IPS-20b (cell line): Measurements from ENCODE around the gene PUM1.
A peak's percentile ranks its signal among the peaks of the same experiment; 100 is the strongest.

Source experiments
- H3K27ac ChIP-seq: one replicate; pipeline ENCODE4 v1.5.1; 2013; ENCODE audit warnings: low read length
- H3K27me3 ChIP-seq: 2 replicates; pipeline ENCODE4 v1.6.1; 2013; ENCODE audit warnings: mild to moderate bottlenecking, low read length, inconsistent platforms; ENCODE audit not compliant: insufficient read depth
- H3K36me3 ChIP-seq: 2 replicates; pipeline ENCODE4 v1.6.1; 2013; ENCODE audit warnings: low read depth, mild to moderate bottlenecking, inconsistent platforms, low read length, moderate library complexity; ENCODE audit not compliant: insufficient read depth
- H3K4me1 ChIP-seq: 2 replicates; pipeline ENCODE4 v1.6.1; 2013; ENCODE audit warnings: mild to moderate bottlenecking, control low read depth, inconsistent platforms, low read length, moderate library complexity; ENCODE audit not compliant: insufficient read depth
- H3K4me3 ChIP-seq: 2 replicates; pipeline ENCODE4 v1.5.1; 2013; ENCODE audit warnings: mild to moderate bottlenecking, low read length, inconsistent platforms
- H3K9ac ChIP-seq: 2 replicates; pipeline ENCODE4 v1.6.1; 2013; ENCODE audit warnings: low read depth, mild to moderate bottlenecking, inconsistent platforms, low read length, moderate library complexity
- H3K9me3 ChIP-seq: 2 replicates; pipeline ENCODE4 v1.6.1; 2013; ENCODE audit warnings: mild to moderate bottlenecking, low read depth, low read length, inconsistent platforms; ENCODE audit not compliant: insufficient read depth

PUM1 gene

GRCh38 chr1:30914587-30914922, 151.0 kb downstream of the PUM1 start:
- Histone ChIP-seq H3K4me1 (peaks cover 7% of the 10 kb centered on the region; the same call in 1 of the 2 replicates), H3K4me3 (no peak overlapping the region), H3K36me3 (no peaks in the 10 kb centered on the region), H3K9ac (no peak overlapping the region), H3K27ac (no peak overlapping the region), H3K9me3 (no peaks in the 10 kb centered on the region), H3K27me3 (peaks cover 3% of the 10 kb centered on the region)

- H3K27me3 ChIP-seq: peaks cover 9% of the 10 kb centered on the region
- H3K9me3 ChIP-seq: no peaks in the 10 kb centered on the region
- H3K27ac ChIP-seq: no peak overlapping the region
- no peak overlapping the region for H3K4me3 ChIP-seq
- no peak overlapping the region for H3K9ac ChIP-seq
- H3K4me1 ChIP-seq: peaks cover 13% of the 10 kb centered on the region; the same call in 1 of the 2 replicates
- no peaks in the 10 kb centered on the region for H3K36me3 ChIP-seq
Measured at GRCh38 chr1:30912913-30913652, 152.4 kb downstream of the PUM1 start.

GRCh38 chr1:30912224-30912623, 153.3 kb downstream of the PUM1 start:
- peaks cover 13% of the 10 kb centered on the region; the same call in 1 of the 2 replicates for H3K4me1 ChIP-seq
- H3K36me3 ChIP-seq: no peaks in the 10 kb centered on the region
- no peak overlapping the region for H3K9ac ChIP-seq
- H3K9me3 ChIP-seq: no peaks in the 10 kb centered on the region
- H3K27me3 ChIP-seq: peaks cover 17% of the 10 kb centered on the region
- no peak overlapping the region for H3K27ac ChIP-seq
- H3K4me3 ChIP-seq: no peak overlapping the region

GRCh38 chr1:30911059-30911954, 154.2 kb downstream of the PUM1 start:
- Histone ChIP-seq H3K4me3 (no peak overlapping the region), H3K4me1 (peaks cover 13% of the 10 kb centered on the region; the same call in 1 of the 2 replicates), H3K9ac (no peak overlapping the region), H3K9me3 (no peaks in the 10 kb centered on the region), H3K27me3 (peaks cover 20% of the 10 kb centered on the region), H3K36me3 (no peaks in the 10 kb centered on the region), H3K27ac (no peak overlapping the region)

- Histone ChIP-seq H3K4me3 (peak overlapping the region; percentile 64), H3K9ac (peak overlapping the region; percentile 24; the same call in 1 of the 2 replicates), H3K36me3 (no peaks in the 10 kb centered on the region), H3K27ac (no peak overlapping the region), H3K27me3 (peaks cover 20% of the 10 kb centered on the region), H3K9me3 (no peaks in the 10 kb centered on the region), H3K4me1 (peaks cover 21% of the 10 kb centered on the region)
Measured at GRCh38 chr1:30909365-30910068, 156.0 kb downstream of the PUM1 start.

GRCh38 chr1:30908696-30909364, 156.7 kb downstream of the PUM1 start, which contains the start of gene SDC3:
TSS of gene SDC3 (minus strand) at chr1:30908758. CDS start at chr1:30908586, 172 bp downstream.
- H3K4me1 ChIP-seq: peaks cover 22% of the 10 kb centered on the region
- H3K9ac ChIP-seq: peak within 1 kb of the TSS; percentile 46; the same call in 1 of the 2 replicates
- H3K27me3 ChIP-seq: peaks cover 20% of the 10 kb centered on the region
- H3K36me3 ChIP-seq: no peaks in the 10 kb centered on the region
- no peaks in the 10 kb centered on the region for H3K9me3 ChIP-seq
- no peak within 1 kb of the TSS for H3K27ac ChIP-seq
- peak within 1 kb of the TSS; percentile 69 for H3K4me3 ChIP-seq

GRCh38 chr1:30908316-30908695, 157.2 kb downstream of the PUM1 start:
- Histone ChIP-seq H3K4me3 (peak overlapping the region; percentile 69; the same call in 1 of the 2 replicates), H3K36me3 (no peaks in the 10 kb centered on the region), H3K4me1 (peaks cover 22% of the 10 kb centered on the region), H3K27me3 (peaks cover 20% of the 10 kb centered on the region), H3K9ac (no peak overlapping the region), H3K9me3 (no peaks in the 10 kb centered on the region), H3K27ac (no peak overlapping the region)

- Histone ChIP-seq H3K27me3 (peaks cover 20% of the 10 kb centered on the region), H3K9ac (peak overlapping the region; percentile 46; the same call in 1 of the 2 replicates), H3K4me3 (peak overlapping the region; percentile 69), H3K9me3 (no peaks in the 10 kb centered on the region), H3K4me1 (peaks cover 22% of the 10 kb centered on the region), H3K36me3 (no peaks in the 10 kb centered on the region), H3K27ac (no peak overlapping the region)
Measured at GRCh38 chr1:30907481-30908315, 157.8 kb downstream of the PUM1 start.

- H3K9ac ChIP-seq: no peak overlapping the region
- no peak overlapping the region for H3K27ac ChIP-seq
- peaks cover 20% of the 10 kb centered on the region for H3K27me3 ChIP-seq
- no peaks in the 10 kb centered on the region for H3K9me3 ChIP-seq
- H3K36me3 ChIP-seq: no peaks in the 10 kb centered on the region
- H3K4me3 ChIP-seq: peak overlapping the region; percentile 69
- peaks cover 30% of the 10 kb centered on the region for H3K4me1 ChIP-seq
Measured at GRCh38 chr1:30906631-30907441, 158.7 kb downstream of the PUM1 start.
